MG63 (cell line): ENCODE results near the gene PRKG1. TPM values are rescaled to one million over a fixed set of nuclear protein-coding genes. Genes with fewer than 3 reads are reported as not detected.
A peak's percentile ranks its signal among the peaks of the same experiment; 100 is the strongest.

Source experiments
- DNase-seq: peaks from one replicate; pipeline ENCODE4 v3.0.0-alpha.2; 2020
- H3K27me3 ChIP-seq: fragments of 250-450 bp; sonication (Bioruptor Pico); 2 replicates; pipeline ENCODE4 v1.5.1; 2020; ENCODE audit warnings: mild to moderate bottlenecking, moderate library complexity
- H3K36me3 ChIP-seq: fragments of 250-450 bp; sonication (Bioruptor Pico); 2 replicates; pipeline ENCODE4 v1.5.1; 2020; ENCODE audit warnings: mild to moderate bottlenecking, moderate library complexity
- H3K4me3 ChIP-seq: fragments of 250-450 bp; sonication (Bioruptor Pico); 2 replicates; pipeline ENCODE4 v1.5.1; 2020; ENCODE audit warnings: mild to moderate bottlenecking, moderate library complexity
- H3K9me3 ChIP-seq: fragments of 250-450 bp; sonication (Bioruptor Pico); 2 replicates; pipeline ENCODE4 v1.5.1; 2020; ENCODE audit warnings: mild to moderate bottlenecking, moderate library complexity
- total RNA-seq: library from RNA; depleted of rRNA; stranded (reverse); fragments of >200 nt; shearing (Covaris generic); gene quantifications from 2 replicates; pipeline ENCODE4 v1.2.3, GENCODE V29; 2014; ENCODE audit warnings: low replicate concordance

Gene PRKG1
- total RNA-seq, 1 experiment from 2014 or later = 3.9 TPM

- Histone ChIP-seq H3K4me3 (peak overlapping the region; percentile 14; the same call in 1 of the 2 replicates), H3K27me3 (no peaks in the 10 kb centered on the region), H3K36me3 (no peaks in the 10 kb centered on the region), H3K9me3 (no peaks in the 10 kb centered on the region)
- DNase-seq = peak; percentile 39
These were observed 863.2 kb downstream of the PRKG1 start for GRCh38 chr10:51937308-51938140.

- no peaks in the 10 kb centered on the region for H3K9me3 ChIP-seq
- DNase-seq = no peak
- H3K4me3 ChIP-seq = no peak overlapping the region
These were observed 876.2 kb downstream of the PRKG1 start for GRCh38 chr10:51950371-51950995.

DNA sequence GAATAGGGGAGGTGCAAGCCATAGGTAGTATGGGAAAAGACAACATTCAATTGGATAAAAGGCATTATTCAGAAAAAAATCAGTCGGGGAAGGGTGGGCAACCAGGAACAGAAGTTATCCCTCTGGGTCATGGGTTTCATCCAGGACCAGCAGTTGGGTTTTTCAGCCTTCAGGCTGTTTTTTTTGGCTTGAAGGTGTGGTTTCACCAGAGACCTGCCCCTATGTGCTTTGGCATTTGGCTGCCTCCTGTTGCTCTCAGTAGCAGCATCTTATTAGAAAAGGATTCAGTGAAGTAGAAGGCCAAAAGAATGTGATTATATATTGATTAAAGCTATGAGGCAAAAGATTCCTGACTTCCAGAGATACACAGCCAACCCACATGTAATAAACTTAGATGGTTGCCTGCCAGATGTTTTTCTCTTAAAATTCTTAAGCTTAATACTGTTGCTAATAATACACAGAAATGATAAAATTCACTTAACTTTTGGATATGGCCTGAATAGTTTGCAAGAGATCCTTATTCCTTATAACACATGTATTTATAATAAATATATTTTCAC is 876.8 kb downstream of the PRKG1 start:
- no peaks in the 10 kb centered on the region for H3K9me3 ChIP-seq
- no peaks in the 10 kb centered on the region for H3K36me3 ChIP-seq
- H3K27me3 ChIP-seq = no peaks in the 10 kb centered on the region
- no peak for DNase-seq
- H3K4me3 ChIP-seq = no peak overlapping the region

More at GRCh38 chr10:51950371-51950995, 876.2 kb downstream of the PRKG1 start:
- no peaks in the 10 kb centered on the region for H3K36me3 ChIP-seq
- H3K27me3 ChIP-seq = no peaks in the 10 kb centered on the region

DNA sequence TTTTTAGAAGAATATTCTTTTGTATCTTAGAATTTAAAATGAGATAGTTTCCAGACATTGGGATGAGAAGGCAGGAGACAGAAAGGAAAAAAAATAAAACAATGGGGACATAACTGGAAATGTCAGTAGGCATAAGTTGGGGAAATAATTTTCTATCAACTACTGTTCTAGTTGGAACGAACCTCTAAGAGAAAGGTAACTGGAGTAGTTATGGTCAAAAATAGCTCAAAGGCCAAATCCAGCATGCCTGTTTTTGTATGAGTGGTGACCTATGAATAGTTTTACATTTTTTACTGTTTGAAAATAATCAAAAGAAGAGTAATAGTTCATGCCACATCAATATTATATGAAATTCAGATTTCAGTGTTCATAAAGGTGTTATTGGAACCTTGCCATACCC is 877.3 kb downstream of the PRKG1 start:
- Histone ChIP-seq H3K9me3 (no peaks in the 10 kb centered on the region), H3K27me3 (no peaks in the 10 kb centered on the region), H3K4me3 (no peak overlapping the region), H3K36me3 (no peaks in the 10 kb centered on the region)
- no peak for DNase-seq

DNA sequence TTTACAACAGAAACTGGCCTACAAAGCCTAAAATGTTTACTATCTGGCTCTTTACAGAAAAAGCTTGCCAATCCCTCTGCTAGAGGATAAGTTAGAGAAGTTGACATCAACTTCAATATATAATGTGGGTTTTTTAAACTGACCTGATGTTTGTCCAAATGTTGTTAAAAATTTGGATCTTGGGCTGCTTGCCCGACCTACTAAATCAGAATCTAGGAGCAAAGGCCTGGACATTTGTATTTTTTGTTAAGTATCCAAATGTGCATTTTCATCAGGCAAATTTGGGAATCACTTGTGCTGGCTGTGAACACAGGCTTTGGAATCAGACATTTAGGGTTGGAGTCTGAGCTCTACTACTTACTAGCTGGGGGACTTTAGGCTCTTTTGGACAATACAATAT is 877.8 kb downstream of the PRKG1 start:
- Histone ChIP-seq H3K4me3 (no peak overlapping the region), H3K9me3 (no peaks in the 10 kb centered on the region), H3K27me3 (no peaks in the 10 kb centered on the region), H3K36me3 (no peaks in the 10 kb centered on the region)
- DNase-seq = no peak

DNA sequence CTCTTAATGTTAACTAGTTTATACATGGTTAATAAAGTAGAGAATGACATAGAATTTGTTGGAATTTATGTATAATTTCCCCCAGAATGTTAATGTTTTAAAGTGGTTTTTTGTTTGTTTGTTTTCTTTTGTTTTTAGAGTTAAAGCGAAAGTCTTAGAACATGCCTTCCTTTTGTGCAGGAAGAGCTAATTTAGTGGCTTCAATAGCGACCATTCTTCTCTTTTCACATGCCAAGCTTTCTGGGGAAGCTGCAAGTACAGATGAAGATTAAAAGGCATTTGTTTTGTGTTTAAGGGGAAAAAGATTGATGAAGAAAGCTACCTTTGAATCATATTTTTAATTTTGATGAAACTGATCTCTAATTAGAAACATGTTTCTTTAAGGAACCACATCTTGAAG is 881.4 kb downstream of the PRKG1 start:
- H3K36me3 ChIP-seq = no peaks in the 10 kb centered on the region
- no peaks in the 10 kb centered on the region for H3K9me3 ChIP-seq
- no peak for DNase-seq
- H3K4me3 ChIP-seq = no peak overlapping the region
- no peaks in the 10 kb centered on the region for H3K27me3 ChIP-seq

DNA sequence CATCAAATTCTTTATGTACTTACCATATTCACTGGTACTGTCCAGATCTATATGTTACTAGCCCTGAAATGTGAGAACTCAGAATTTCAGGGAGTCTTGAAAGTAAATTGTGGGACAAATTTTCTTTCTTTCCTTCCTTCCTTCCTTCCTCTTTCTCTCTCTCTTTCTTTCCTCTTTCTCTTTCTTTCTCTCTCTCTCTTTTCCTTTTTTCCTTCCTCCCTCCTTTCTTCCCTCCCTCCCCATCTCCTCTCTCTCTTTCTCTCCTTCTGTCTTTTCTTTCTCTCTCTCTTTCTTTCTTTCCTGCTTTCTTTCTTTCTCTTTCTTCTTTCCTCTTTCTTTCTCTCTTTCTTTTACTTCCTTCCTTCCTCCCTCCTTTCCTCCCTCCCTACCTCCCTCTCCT is 882.5 kb downstream of the PRKG1 start:
- no peaks in the 10 kb centered on the region for H3K36me3 ChIP-seq
- H3K27me3 ChIP-seq = no peaks in the 10 kb centered on the region
- no peak overlapping the region for H3K4me3 ChIP-seq
- H3K9me3 ChIP-seq = no peaks in the 10 kb centered on the region
- no peak for DNase-seq

GRCh38 chr10:51960494-51960895 is 886.2 kb downstream of the PRKG1 start:
- no peaks in the 10 kb centered on the region for H3K9me3 ChIP-seq
- no peak overlapping the region for H3K4me3 ChIP-seq
- H3K36me3 ChIP-seq = no peaks in the 10 kb centered on the region
- DNase-seq = no peak
- no peaks in the 10 kb centered on the region for H3K27me3 ChIP-seq

- H3K4me3 ChIP-seq = no peak overlapping the region
- H3K9me3 ChIP-seq = no peaks in the 10 kb centered on the region
- no peaks in the 10 kb centered on the region for H3K36me3 ChIP-seq
- H3K27me3 ChIP-seq = no peaks in the 10 kb centered on the region
- no peak for DNase-seq
These were observed 887.1 kb downstream of the PRKG1 start for GRCh38 chr10:51961401-51961800.

- no peaks in the 10 kb centered on the region for H3K27me3 ChIP-seq
- no peak overlapping the region for H3K4me3 ChIP-seq
- no peaks in the 10 kb centered on the region for H3K9me3 ChIP-seq
- H3K36me3 ChIP-seq = no peaks in the 10 kb centered on the region
- DNase-seq = no peak
These were observed 890.3 kb downstream of the PRKG1 start for GRCh38 chr10:51964630-51965029.

DNA sequence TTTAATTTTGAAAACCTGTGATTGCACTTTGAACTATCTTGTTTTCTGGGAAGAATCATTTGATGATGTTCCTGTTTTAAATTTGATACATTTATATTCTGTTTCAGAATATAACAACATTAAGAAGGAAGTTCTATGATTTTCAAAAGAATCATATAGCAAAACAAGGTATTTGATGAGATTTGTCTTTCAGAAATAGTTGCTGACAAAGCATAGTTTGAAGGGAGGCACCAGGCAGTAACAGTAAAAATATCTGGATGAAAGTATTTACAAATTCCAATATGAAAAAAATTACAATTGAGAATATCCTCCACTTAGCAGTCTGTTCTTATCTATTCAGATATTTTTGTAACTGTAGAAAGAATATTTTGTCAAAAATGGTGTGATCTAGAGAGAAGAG is 891.2 kb downstream of the PRKG1 start:
- Histone ChIP-seq H3K27me3 (no peaks in the 10 kb centered on the region), H3K9me3 (no peaks in the 10 kb centered on the region), H3K36me3 (no peaks in the 10 kb centered on the region), H3K4me3 (no peak overlapping the region)
- DNase-seq = no peak

GRCh38 chr10:51972733-51973346 is 898.6 kb downstream of the PRKG1 start:
- DNase-seq = no peak
- Histone ChIP-seq H3K36me3 (no peaks in the 10 kb centered on the region), H3K4me3 (no peak overlapping the region), H3K9me3 (no peaks in the 10 kb centered on the region), H3K27me3 (no peaks in the 10 kb centered on the region)

- Histone ChIP-seq H3K36me3 (no peaks in the 10 kb centered on the region), H3K4me3 (no peak overlapping the region), H3K9me3 (peaks cover 8% of the 10 kb centered on the region; the same call in 1 of the 2 replicates), H3K27me3 (no peaks in the 10 kb centered on the region)
- no peak for DNase-seq
These were observed 906.5 kb downstream of the PRKG1 start for GRCh38 chr10:51980752-51981151.

DNA sequence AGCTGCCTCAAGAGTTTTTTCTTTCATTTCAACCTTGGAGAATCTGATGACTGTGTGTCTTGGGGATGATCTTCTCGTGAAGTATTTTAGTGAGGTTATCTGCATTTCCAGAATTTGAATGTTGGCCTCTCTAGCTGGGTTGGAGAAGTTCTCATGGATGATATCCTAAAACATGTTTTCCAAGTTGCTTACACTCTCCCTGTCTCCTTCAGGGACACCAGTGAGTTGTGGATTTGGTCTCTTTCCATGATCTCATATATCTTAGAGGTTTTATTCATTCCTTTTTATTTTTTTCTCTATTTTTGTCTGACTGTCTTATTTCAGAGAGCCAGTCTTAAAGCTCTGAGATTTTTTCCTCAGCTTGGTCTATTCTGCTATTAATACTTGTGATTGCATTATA is 907.4 kb downstream of the PRKG1 start:
- no peak overlapping the region for H3K4me3 ChIP-seq
- no peaks in the 10 kb centered on the region for H3K27me3 ChIP-seq
- H3K36me3 ChIP-seq = no peaks in the 10 kb centered on the region
- peaks cover 8% of the 10 kb centered on the region; the same call in 1 of the 2 replicates for H3K9me3 ChIP-seq
- DNase-seq = no peak

DNA sequence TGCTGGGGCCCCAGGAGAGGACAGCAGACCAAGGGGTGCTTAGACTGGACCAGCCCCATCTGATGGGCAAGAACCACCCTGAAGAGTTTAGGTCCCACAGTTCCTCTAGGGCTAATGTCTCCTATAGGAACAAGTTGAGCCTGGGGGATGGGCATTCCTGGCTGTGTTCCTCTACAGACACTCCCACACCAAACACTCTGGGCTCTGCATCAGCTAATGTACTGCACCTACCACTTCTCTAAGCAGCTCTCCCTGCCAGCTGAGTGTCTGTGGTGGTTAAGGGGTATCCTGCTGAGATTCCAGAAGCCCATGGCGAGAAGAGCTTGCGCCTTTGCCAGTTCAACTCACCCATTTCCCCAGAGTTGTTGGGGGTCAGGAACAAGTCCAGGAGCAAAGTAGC is 909.2 kb downstream of the PRKG1 start:
- no peak overlapping the region for H3K4me3 ChIP-seq
- no peaks in the 10 kb centered on the region for H3K36me3 ChIP-seq
- no peaks in the 10 kb centered on the region for H3K27me3 ChIP-seq
- peaks cover 8% of the 10 kb centered on the region; the same call in 1 of the 2 replicates for H3K9me3 ChIP-seq
- no peak for DNase-seq

DNA sequence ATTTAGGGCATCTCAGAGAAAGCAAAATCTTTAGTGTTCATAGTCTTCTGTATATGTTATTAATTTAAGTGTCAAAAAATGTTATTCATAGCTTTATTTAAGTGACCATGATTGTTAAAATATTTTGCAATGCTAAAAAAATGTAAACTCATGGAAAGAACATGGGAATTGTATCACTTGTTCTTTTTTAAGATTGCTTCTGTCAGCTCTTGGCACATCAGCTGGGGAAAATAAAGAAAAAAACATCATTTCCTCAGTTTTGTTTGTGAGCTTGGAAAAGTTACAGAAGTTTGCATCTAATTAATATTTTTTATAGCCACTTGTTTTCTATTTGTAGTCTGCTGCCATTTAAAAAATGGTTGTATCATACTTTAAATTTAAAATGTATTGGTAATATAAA is 911.0 kb downstream of the PRKG1 start:
- Histone ChIP-seq H3K9me3 (peaks cover 7% of the 10 kb centered on the region; the same call in 1 of the 2 replicates), H3K27me3 (no peaks in the 10 kb centered on the region), H3K4me3 (no peak overlapping the region), H3K36me3 (no peaks in the 10 kb centered on the region)
- no peak for DNase-seq

- Histone ChIP-seq H3K9me3 (no peaks in the 10 kb centered on the region), H3K4me3 (no peak overlapping the region), H3K27me3 (no peaks in the 10 kb centered on the region), H3K36me3 (no peaks in the 10 kb centered on the region)
- DNase-seq = no peak
These were observed 912.2 kb downstream of the PRKG1 start for GRCh38 chr10:51986516-51986915.
